ENCODE results near the gene MBNL1.

GRCh38 chr3:152488449-152488848 is 219.7 kb downstream of the MBNL1 start:
- TF ChIP-seq CTCF (conservative IDR thresholded peaks at IDR 0.05; ENCODE audit: low read depth, low read length) (no peak), EZH2 (IDR thresholded peaks at IDR 0.05; ENCODE audit: borderline replicate concordance, low read depth, low read length, poor library complexity, severe bottlenecking) (no peak)
